ENCODE measurements around the gene UBE2G2. TPM values are rescaled to one million over a fixed set of nuclear protein-coding genes. Genes with fewer than 3 reads are reported as not detected.

UBE2G2 gene
- total and polyA plus RNA-seq, 4 donors, result 27.4 to 83.5 (median 40.9) TPM

GRCh38 chr21:44760376-44760775 is 41.2 kb downstream of the UBE2G2 start:
- H3K4me1 ChIP-seq (ENCODE audit: control insufficient read depth in 4 of 4, insufficient read depth in 4 of 4, low read length in 3 of 4), result peaks cover 4 to 14% (median 7%) of the 10 kb centered on the region in 4 donors
- no peaks in the 10 kb centered on the region for H3K36me3 ChIP-seq (ENCODE audit: control insufficient read depth in 4 of 4, insufficient read depth in 3 of 4, low read depth in 1 of 4, low read length in 3 of 4)
- WGBS, result 88% methylated on average over 9 of the region's 9 CpGs
- no peak overlapping the region for H3K4me3 ChIP-seq (ENCODE audit: low read depth in 1 of 3, low read length in 3 of 3)
- no peak overlapping the region for H3K27ac ChIP-seq (ENCODE audit: low read depth in 1 of 2, low read length in 2 of 2)
- no peaks in the 10 kb centered on the region for H3K27me3 ChIP-seq (ENCODE audit: control insufficient read depth in 4 of 4, insufficient read depth in 4 of 4, low read length in 3 of 4)
- TF ChIP-seq ZBTB33 (IDR thresholded peaks at IDR 0.05) (no peak), NR2F2 (IDR thresholded peaks at IDR 0.05) (no peak), FOXA2 (IDR thresholded peaks at IDR 0.05) (no peak), HNF4A (conservative IDR thresholded peaks at IDR 0.05) (no peak), MAX (IDR thresholded peaks at IDR 0.05) (no peak)
- H3K9me3 ChIP-seq (ENCODE audit: control insufficient read depth in 4 of 4, low read length in 3 of 4), result no peaks in the 10 kb centered on the region
- no peak overlapping the region for H3K9ac ChIP-seq (ENCODE audit: low read depth in 1 of 2, low read length in 2 of 2)
- no peak for DNase-seq (ENCODE audit: low spot score)

- peaks cover 4 to 11% (median 7%) of the 10 kb centered on the region in 4 donors for H3K4me1 ChIP-seq (ENCODE audit: control insufficient read depth in 4 of 4, insufficient read depth in 4 of 4, low read length in 3 of 4)
- H3K4me3 ChIP-seq (ENCODE audit: low read depth in 1 of 3, low read length in 3 of 3), result no peak overlapping the region
- no peak overlapping the region for H3K9ac ChIP-seq (ENCODE audit: low read depth in 1 of 2, low read length in 2 of 2)
- H3K27me3 ChIP-seq (ENCODE audit: control insufficient read depth in 4 of 4, insufficient read depth in 4 of 4, low read length in 3 of 4), result no peaks in the 10 kb centered on the region
- no peaks in the 10 kb centered on the region for H3K36me3 ChIP-seq (ENCODE audit: control insufficient read depth in 4 of 4, insufficient read depth in 3 of 4, low read depth in 1 of 4, low read length in 3 of 4)
- DNase-seq (ENCODE audit: low spot score), result no peak
- TF ChIP-seq FOXA2 (IDR thresholded peaks at IDR 0.05), result no peak
- no peak for TF ChIP-seq FOXA1 (IDR thresholded peaks at IDR 0.05)
- no peak for TF ChIP-seq ZBTB33 (IDR thresholded peaks at IDR 0.05)
- no peak for TF ChIP-seq JUND (IDR thresholded peaks at IDR 0.05)
- no peak for TF ChIP-seq YY1 (IDR thresholded peaks at IDR 0.05)
- no peak for TF ChIP-seq RAD21 (IDR thresholded peaks at IDR 0.05)
- no peak for TF ChIP-seq NR2F2 (IDR thresholded peaks at IDR 0.05)
- TF ChIP-seq CTCF (IDR thresholded peaks at IDR 0.05; ENCODE audit: low read depth, low read length, missing input control), result no peak
- TF ChIP-seq GABPA (IDR thresholded peaks at IDR 0.05 in 1 of 2, conservative IDR thresholded peaks at IDR 0.05 in 1 of 2), result no peak
- no peak for TF ChIP-seq ATF3 (IDR thresholded peaks at IDR 0.05)
- no peak for TF ChIP-seq SP1 (IDR thresholded peaks at IDR 0.05)
- no peak for TF ChIP-seq MAX (IDR thresholded peaks at IDR 0.05)
- no peak for TF ChIP-seq HNF4A (conservative IDR thresholded peaks at IDR 0.05)
- TF ChIP-seq EGR1 (IDR thresholded peaks at IDR 0.05; ENCODE audit: low read depth in 2 of 2), result no peak
- no peak for TF ChIP-seq TAF1 (conservative IDR thresholded peaks at IDR 0.05)
- TF ChIP-seq REST (IDR thresholded peaks at IDR 0.05), result no peak
- TF ChIP-seq HNF4G (IDR thresholded peaks at IDR 0.05), result no peak
- no peak for TF ChIP-seq RXRA (IDR thresholded peaks at IDR 0.05)
- H3K9me3 ChIP-seq (ENCODE audit: control insufficient read depth in 4 of 4, low read length in 3 of 4), result no peaks in the 10 kb centered on the region
- WGBS, result 93% methylated on average over 22 of the region's 22 CpGs
- no peak overlapping the region for H3K27ac ChIP-seq (ENCODE audit: low read depth in 1 of 2, low read length in 2 of 2)
These were observed 41.9 kb downstream of the UBE2G2 start for GRCh38 chr21:44759628-44760285.
